ENCODE data around the gene AHCY.

DNA sequence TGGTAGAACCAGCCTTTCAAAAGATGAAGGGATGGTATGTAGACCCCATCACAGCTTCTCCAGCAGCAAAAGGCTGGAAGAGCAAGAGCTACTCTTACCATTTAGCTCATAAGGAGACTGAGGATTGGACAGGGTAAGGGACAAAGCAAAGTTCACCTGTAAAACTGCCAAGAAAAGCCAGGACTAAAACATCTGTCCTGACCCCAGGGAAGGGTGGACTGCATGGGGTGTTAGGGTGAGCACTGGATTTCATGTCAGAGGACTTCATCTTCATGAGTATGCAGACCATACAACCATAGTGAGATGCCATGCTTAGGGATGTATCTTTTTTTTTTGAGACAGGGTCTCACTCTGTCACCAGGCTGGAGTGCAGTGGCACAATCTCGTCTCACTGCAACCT lies 19.3 kb downstream of the AHCY start:
- TF ChIP-seq POLR2A (IDR thresholded peaks at IDR 0.05): no peak
- TF ChIP-seq CTCF (IDR thresholded peaks at IDR 0.05): no peak
- TF ChIP-seq POLR2AphosphoS5 (IDR thresholded peaks at IDR 0.05): no peak

All from prostate gland (tissue), 2 donors.